Measurements from ENCODE around the gene PIK3R5.

- TF ChIP-seq CTCF (conservative IDR thresholded peaks at IDR 0.05 in 1 of 2, IDR thresholded peaks at IDR 0.05 in 1 of 2; ENCODE audit: low read depth in 1 of 2, low read length in 2 of 2) (no peak), EZH2 (IDR thresholded peaks at IDR 0.05; ENCODE audit: low read length, missing control alignments) (no peak)
Observed at GRCh38 chr17:9003355-9004131, 38.0 kb upstream of the PIK3R5 start.

Measured in fibroblast of lung (primary cell).